H1 (cell line): ENCODE data around the gene SLC7A10. TPM values are rescaled to one million over a fixed set of nuclear protein-coding genes. Genes with fewer than 3 reads are reported as not detected.

Source experiments
- CTCF ChIA-PET: fragments of 300-600 bp; sonication (Branson Sonifier 250); formaldehyde crosslinking; loops from one replicate; lab custom pipeline; 2021; ENCODE audit not compliant: partially characterized antibody; lab: Charles Lee
- POLR2A ChIA-PET: fragments of 300-600 bp; sonication (Branson Sonifier 250); formaldehyde crosslinking; loops from one replicate; lab custom pipeline; 2021; ENCODE audit warnings: inconsistent platforms; ENCODE audit not compliant: partially characterized antibody; lab: Charles Lee
- DNase-seq, 2 experiments: peaks; one replicate each; pipeline versions ENCODE4 v3.0.0 to v3.0.0-alpha.2; 2010 to 2022; ENCODE audit warnings: low spot score in 2 of 2, low read depth in 1 of 2, mixed read lengths in 1 of 2
- FAIRE-seq: peaks from 2 replicates; lab custom pipeline; 2011; peaks lifted over from hg19 to GRCh38; lab: Jason Lieb, UNC
- H2AFZ ChIP-seq: 2 replicates; pipeline ENCODE4 v1.8.1; 2012; ENCODE audit warnings: low read length, inconsistent platforms
- H2AK5ac ChIP-seq: 2 replicates; pipeline ENCODE4 v1.6.1; 2013; ENCODE audit warnings: low read depth, low read length
- H2BK120ac ChIP-seq: replicated peaks from 2 replicates; pipeline ENCODE3; 2013; ENCODE audit warnings: low read depth, low read length, inconsistent platforms
- H2BK12ac ChIP-seq: 2 replicates; pipeline ENCODE4 v1.6.1; 2013; ENCODE audit warnings: low read depth, low read length
- H2BK15ac ChIP-seq: 2 replicates; pipeline ENCODE4 v1.6.1; 2013; ENCODE audit warnings: low read length
- H2BK20ac ChIP-seq: 2 replicates; pipeline ENCODE4 v1.6.1; 2013; ENCODE audit warnings: low read length
- H2BK5ac ChIP-seq: 2 replicates; pipeline ENCODE4 v1.6.1; 2013; ENCODE audit warnings: low read depth, low read length
- H3K14ac ChIP-seq: 2 replicates; pipeline ENCODE4 v1.6.1; 2013; ENCODE audit warnings: inconsistent platforms; ENCODE audit not compliant: insufficient read length
- H3K18ac ChIP-seq: 2 replicates; pipeline ENCODE4 v1.6.1; 2013; ENCODE audit warnings: low read length; ENCODE audit errors: extremely low read depth
- H3K23ac ChIP-seq: 2 replicates; pipeline ENCODE4 v1.6.1; 2013; ENCODE audit warnings: inconsistent platforms; ENCODE audit not compliant: insufficient read length
- H3K23me2 ChIP-seq: 2 replicates; pipeline ENCODE4 v1.6.1; 2013; ENCODE audit warnings: low read depth, low read length
- H3K27ac ChIP-seq: 2 replicates; pipeline ENCODE4 v1.6.1; 2011; ENCODE audit warnings: low read depth, low read length, inconsistent platforms
- H3K27me3 ChIP-seq, 4 experiments: replicated peaks in 1 of 4; 1 replicate in 1 of 4; 2 replicates in 3 of 4; pipeline versions ENCODE4 v1.6.1 to v1.8.1; 2011 to 2013; ENCODE audit warnings: low read length in 3 of 4, mild to moderate bottlenecking in 3 of 4, inconsistent platforms in 2 of 4, mixed read lengths in 2 of 4, moderate library complexity in 1 of 4; ENCODE audit not compliant: control insufficient read depth in 3 of 4, insufficient read depth in 3 of 4; ENCODE audit errors: extremely low read depth in 1 of 4
- H3K36me3 ChIP-seq, 4 experiments: 2 replicates each; pipeline versions ENCODE4 v1.6.1 to v1.8.1; 2011 to 2013; ENCODE audit warnings: mild to moderate bottlenecking in 4 of 4, low read length in 3 of 4, moderate library complexity in 2 of 4, control low read depth in 1 of 4, inconsistent platforms in 1 of 4; ENCODE audit not compliant: insufficient read depth in 4 of 4, control insufficient read depth in 2 of 4
- H3K4ac ChIP-seq: replicated peaks from 2 replicates; pipeline ENCODE3; 2013; ENCODE audit warnings: low read length, low read depth, mixed read lengths, inconsistent platforms; ENCODE audit not compliant: insufficient read length
- H3K4me1 ChIP-seq, 4 experiments: replicated peaks in 1 of 4; 1 replicate in 1 of 4; 2 replicates in 3 of 4; pipeline versions ENCODE4 v1.6.1 to v1.8.1; 2011 to 2013; ENCODE audit warnings: low read length in 3 of 4, inconsistent platforms in 2 of 4, mixed read lengths in 1 of 4; ENCODE audit not compliant: insufficient read depth in 4 of 4, control insufficient read depth in 3 of 4
- H3K4me2 ChIP-seq, 2 experiments: 2 replicates each; pipeline versions ENCODE4 v1.6.1 to v1.8.1; 2011 to 2013; ENCODE audit warnings: low read depth in 2 of 2, low read length in 2 of 2, control low read depth in 1 of 2, inconsistent platforms in 1 of 2, mild to moderate bottlenecking in 1 of 2; ENCODE audit not compliant: insufficient read depth in 1 of 2
- H3K4me3 ChIP-seq, 4 experiments: fragments of 200-600, 300-600 bp in 1 of 4; sonication (generic), shearing (Covaris generic), sonication (Bioruptor Twin) in 1 of 4; 2 replicates each; pipeline versions ENCODE4 v1.5.1 to v1.8.1; 2011 to 2016; ENCODE audit warnings: low read length in 4 of 4, low read depth in 3 of 4, control low read depth in 2 of 4, inconsistent platforms in 2 of 4, mild to moderate bottlenecking in 2 of 4, mixed read lengths in 1 of 4, moderate library complexity in 1 of 4; ENCODE audit not compliant: insufficient read depth in 2 of 4; ENCODE audit errors: extremely low read depth in 1 of 4
- H3K56ac ChIP-seq: replicated peaks from 2 replicates; pipeline ENCODE3; 2013; ENCODE audit warnings: low read depth, mild to moderate bottlenecking, mixed read lengths, low read length, inconsistent platforms; ENCODE audit not compliant: insufficient read length
- H3K79me1 ChIP-seq: 2 replicates; pipeline ENCODE4 v1.6.1; 2013; ENCODE audit warnings: low read depth, low read length, control low read depth
- H3K79me2 ChIP-seq, 2 experiments: 2 replicates each; pipeline versions ENCODE4 v1.6.1 to v1.8.1; 2012 to 2013; ENCODE audit warnings: low read length in 2 of 2, mild to moderate bottlenecking in 2 of 2, inconsistent platforms in 1 of 2; ENCODE audit not compliant: insufficient read depth in 2 of 2, control insufficient read depth in 1 of 2
- H3K9ac ChIP-seq, 4 experiments: replicated peaks in 1 of 4; 1 replicate in 1 of 4; 2 replicates in 3 of 4; pipeline versions ENCODE4 v1.6.1 to v1.8.1; 2011 to 2013; ENCODE audit warnings: low read depth in 3 of 4, low read length in 3 of 4, control low read depth in 2 of 4, mild to moderate bottlenecking in 2 of 4, moderate library complexity in 2 of 4, inconsistent platforms in 1 of 4; ENCODE audit errors: extremely low read depth in 1 of 4
- H3K9me3 ChIP-seq, 2 experiments: 2 replicates each; pipeline versions ENCODE4 v1.6.1 to v1.8.1; 2012 to 2013; ENCODE audit warnings: mild to moderate bottlenecking in 2 of 2, moderate library complexity in 2 of 2, control low read depth in 1 of 2, inconsistent platforms in 1 of 2, low read depth in 1 of 2, low read length in 1 of 2, mixed read lengths in 1 of 2; ENCODE audit not compliant: insufficient read depth in 2 of 2
- H4K20me1 ChIP-seq, 2 experiments: replicated peaks in 1 of 2; 2 replicates each; pipeline versions ENCODE3 to v1.8.1; 2011 to 2013; ENCODE audit warnings: inconsistent platforms in 2 of 2, low read length in 2 of 2, mild to moderate bottlenecking in 1 of 2; ENCODE audit not compliant: insufficient read depth in 2 of 2, control insufficient read depth in 1 of 2
- H4K5ac ChIP-seq: 2 replicates; pipeline ENCODE4 v1.6.1; 2013; ENCODE audit warnings: low read length, low read depth, mixed read lengths, inconsistent platforms; ENCODE audit not compliant: insufficient read length
- H4K8ac ChIP-seq: 2 replicates; pipeline ENCODE4 v1.8.0; 2013; ENCODE audit warnings: mild to moderate bottlenecking, moderate library complexity, low read length, inconsistent platforms; ENCODE audit not compliant: insufficient read depth; ENCODE audit errors: extremely low read depth
- H4K91ac ChIP-seq: replicated peaks from 2 replicates; pipeline ENCODE3; 2013; ENCODE audit warnings: low read length, mixed read lengths, inconsistent platforms; ENCODE audit not compliant: insufficient read length
- CEBPB ChIP-seq: IDR thresholded peaks from 2 replicates; pipeline ENCODE4 v1.6.1; 2012; ENCODE audit warnings: low read depth, low read length
- E2F6 ChIP-seq: IDR thresholded peaks from 2 replicates; pipeline ENCODE4 v1.6.1; 2012; ENCODE audit warnings: inconsistent platforms
- NANOG ChIP-seq: IDR thresholded peaks from 2 replicates; pipeline ENCODE4 v1.6.1; 2011; ENCODE audit warnings: low read length, low read depth, mild to moderate bottlenecking, inconsistent platforms; ENCODE audit not compliant: insufficient read depth, poor library complexity, severe bottlenecking
- POLR2A ChIP-seq, 2 experiments: IDR thresholded peaks; 1 replicate in 1 of 2; 2 replicates in 1 of 2; pipeline ENCODE4 v1.6.1; 2011; ENCODE audit warnings: low read depth in 2 of 2, low read length in 2 of 2, mild to moderate bottlenecking in 2 of 2; ENCODE audit errors: control extremely low read depth in 1 of 2
- SIRT6 ChIP-seq: IDR thresholded peaks from one replicate; pipeline ENCODE4 v1.7.1; 2012; ENCODE audit warnings: low read length, inconsistent platforms
- SP1 ChIP-seq: IDR thresholded peaks from 2 replicates; pipeline ENCODE4 v1.6.1; 2011; ENCODE audit warnings: low read depth, low read length
- ZNF274 ChIP-seq: IDR thresholded peaks from 2 replicates; pipeline ENCODE4 v1.7.0; 2012; ENCODE audit warnings: low read length, borderline replicate concordance; ENCODE audit errors: extremely low read depth
- WGBS, 2 experiments: shearing (Covaris generic) in 1 of 2; methylation state at CpG; one replicate each; pipeline versions ENCODE4 v1.1.6 to v1.1.7; 2013 to 2015; ENCODE audit warnings: low lambda C conversion rate in 2 of 2, mixed read lengths in 2 of 2, inconsistent platforms in 1 of 2, low coverage in 1 of 2, missing lambda C conversion rate in 1 of 2; ENCODE audit not compliant: insufficient replicate concordance in 2 of 2, insufficient coverage in 1 of 2, insufficient read length in 1 of 2; ENCODE audit errors: extremely low coverage in 1 of 2, missing lambda C conversion rate in 1 of 2; 5-methylcytosine and 5-hydroxymethylcytosine counted together
- polyA plus RNA-seq, 7 experiments: library from polyadenylated mRNA; depleted of rRNA in 3 of 7; stranded (reverse) in 5 of 7; unstranded in 2 of 7; fragments of >200 nt in 5 of 7; fragments of 200-250 nt in 2 of 7; gene quantifications; 1 replicate in 5 of 7; 2 replicates in 1 of 7; 4 replicates in 1 of 7; pipeline versions ENCODE4 v1.2.1 to v1.2.3, GENCODE V29; 2011 to 2013; ENCODE audit warnings: missing spikeins in 2 of 7, mixed read lengths in 2 of 7
- total RNA-seq: library from RNA; stranded (reverse); fragmentation: NEBNext Ultra II Directional; extraction: Animal tissue kit (Norgen Biotek cat#: 25700); gene quantifications from 2 replicates; pipeline ENCODE4 v1.2.1, GENCODE V29; 2021

SLC7A10 gene
- total and polyA plus RNA-seq, 2 of the 8 experiments (the other 6 are each of a cell fraction or from before 2014, with no cell fraction given) = 3.7 to 7.1 TPM

GRCh38 chr19:33269016-33269415 lies 43.4 kb upstream of the SLC7A10 start:
- Histone ChIP-seq H2BK120ac (no peak overlapping the region), H2AK5ac (no peak overlapping the region)
- TF ChIP-seq POLR2A (IDR thresholded peaks at IDR 0.05; ENCODE audit: control extremely low read depth in 1 of 2, low read depth in 2 of 2, low read length in 2 of 2) (no peak), ZNF274 (no peak), SP1 (no peak), SIRT6 (no peak), E2F6 (no peak), NANOG (no peak), CEBPB (no peak)
- TF ChIP-seq, all 59 proteins: peak for 0
- Histone ChIP-seq H3K56ac (no peak overlapping the region), H4K91ac (no peak overlapping the region), H2AFZ (no peak overlapping the region), H3K9me3 (no peaks in the 10 kb centered on the region), H2BK12ac (no peak overlapping the region), H3K4ac (no peak overlapping the region), H2BK20ac (no peak overlapping the region), H3K36me3 (no peaks in the 10 kb centered on the region), H3K79me2 (no peaks in the 10 kb centered on the region), H3K79me1 (no peaks in the 10 kb centered on the region), H3K14ac (no peak overlapping the region), H4K8ac (peak overlapping the region; percentile 51; the same call in 1 of the 2 replicates), H3K27ac (no peak overlapping the region), H3K4me1 (peaks cover 0 to 7% (median 4%) of the 10 kb centered on the region in 4 experiments; a peak in 5 of 7 replicates), H3K23me2 (no peaks in the 10 kb centered on the region), H2BK5ac (no peak overlapping the region), H3K23ac (no peak overlapping the region), H3K27me3 (no peaks in the 10 kb centered on the region), H3K18ac (no peak overlapping the region; the same call in 1 of the 2 replicates), H2BK15ac (no peak overlapping the region), H3K4me2 (no peak overlapping the region), H3K4me3 (no peak overlapping the region), H4K5ac (no peak overlapping the region), H3K9ac (no peak overlapping the region), H4K20me1 (no peaks in the 10 kb centered on the region)
- DNase-seq (no peak), FAIRE-seq (no peak)
- POLR2A ChIA-PET = interaction anchor here (0.6 kb wide), 2 partner anchors 69 to 234 kb away, joined by 3 read pairs; no protein-coding TSS in a partner anchor
- CTCF ChIA-PET = interaction anchor here (0.6 to 3.6 kb wide), 9 partner anchors 9 to 137 kb away, joined by 3 to 16 read pairs (median 7); no protein-coding TSS in a partner anchor
- WGBS, 2 experiments = 94% methylated on average over 3 of the region's 10 CpGs; no CpG with 5 or more reads in 1 of the 2 experiments
